Aorta (tissue), 5 donors: ENCODE results near the gene CCDC61. TPM values are rescaled to one million over a fixed set of nuclear protein-coding genes. Genes with fewer than 3 reads are reported as not detected.

Source experiments
- ATAC-seq: fragments of 200-7000 bp; cut with Tn5 transposase; one replicate; pipeline ENCODE4 v1.9.1; 2022; ENCODE audit warnings: moderate library complexity; ENCODE audit not compliant: low FRiP score
- DNase-seq, 2 donors: peaks; one replicate each; pipeline ENCODE4 v3.0.0-alpha.2; 2020
- H3K27ac ChIP-seq, 2 donors: one replicate each; pipeline ENCODE4 v1.5.1; 2013; ENCODE audit warnings: low read length in 2 of 2, mild to moderate bottlenecking in 2 of 2, moderate library complexity in 2 of 2, control low read depth in 1 of 2, inconsistent platforms in 1 of 2, low read depth in 1 of 2
- H3K27me3 ChIP-seq, 2 donors: one replicate each; pipeline ENCODE4 v1.6.1; 2013; ENCODE audit warnings: control low read depth in 1 of 2, low read length in 1 of 2, mild to moderate bottlenecking in 1 of 2, moderate library complexity in 1 of 2; ENCODE audit not compliant: insufficient read depth in 2 of 2, control insufficient read depth in 1 of 2
- H3K36me3 ChIP-seq, 2 donors: one replicate each; pipeline ENCODE4 v1.6.1; 2013; ENCODE audit warnings: control low read depth in 1 of 2, low read length in 1 of 2, mild to moderate bottlenecking in 1 of 2; ENCODE audit not compliant: insufficient read depth in 2 of 2, control insufficient read depth in 1 of 2
- H3K4me1 ChIP-seq, 2 donors: one replicate each; pipeline ENCODE4 v1.6.1; 2013; ENCODE audit warnings: low read length in 2 of 2, control low read depth in 1 of 2, mild to moderate bottlenecking in 1 of 2, moderate library complexity in 1 of 2; ENCODE audit not compliant: insufficient read depth in 2 of 2, control insufficient read depth in 1 of 2
- H3K4me3 ChIP-seq, 2 donors: one replicate each; pipeline ENCODE4 v1.5.1; 2013; ENCODE audit warnings: low read length in 2 of 2, control low read depth in 1 of 2, mild to moderate bottlenecking in 1 of 2
- H3K9me3 ChIP-seq: one replicate; pipeline ENCODE4 v1.6.1; 2013; ENCODE audit warnings: mild to moderate bottlenecking, low read length; ENCODE audit not compliant: control insufficient read depth
- WGBS, 2 donors: extraction: QIAGEN DNeasy Blood & Tissue Kit; methylation state at CpG; one replicate each; pipeline ENCODE4 v1.1.7; 2013; 5-methylcytosine and 5-hydroxymethylcytosine counted together
- intact Hi-C, 2 donors: fragments of 100-400 bp; cut with DNase I; formaldehyde crosslinking; loops; one replicate each; pipeline versions ENCODE4 v1.14.2 to v1.15.0; 2022
- polyA plus RNA-seq, 2 donors: library from polyadenylated mRNA; stranded (reverse); fragments of 200-250 nt; gene quantifications; one replicate each; pipeline ENCODE4 v1.2.3, GENCODE V29; 2013
- total RNA-seq, 2 donors: library from RNA; stranded (reverse); fragmentation: NEBNext Ultra II Directional; extraction: Animal tissue kit (Norgen Biotek cat#: 25700); gene quantifications; one replicate each; pipeline ENCODE4 v1.2.1, GENCODE V29; 2021
- donor health status: healthy with polysubstance abuse.
- donor health status: Bipolar disorder and iron deficiency.
- donor health status: DM: no; HTN: no; CAD: no.
- donor health status: DM: no; HTN: no; CAD: no.
- donor health status: DM: yes; HTN: yes; CAD: no.

CCDC61 gene
- total and polyA plus RNA-seq, 4 donors, result 0.50 to 24.0 (median 15.6) TPM

DNA sequence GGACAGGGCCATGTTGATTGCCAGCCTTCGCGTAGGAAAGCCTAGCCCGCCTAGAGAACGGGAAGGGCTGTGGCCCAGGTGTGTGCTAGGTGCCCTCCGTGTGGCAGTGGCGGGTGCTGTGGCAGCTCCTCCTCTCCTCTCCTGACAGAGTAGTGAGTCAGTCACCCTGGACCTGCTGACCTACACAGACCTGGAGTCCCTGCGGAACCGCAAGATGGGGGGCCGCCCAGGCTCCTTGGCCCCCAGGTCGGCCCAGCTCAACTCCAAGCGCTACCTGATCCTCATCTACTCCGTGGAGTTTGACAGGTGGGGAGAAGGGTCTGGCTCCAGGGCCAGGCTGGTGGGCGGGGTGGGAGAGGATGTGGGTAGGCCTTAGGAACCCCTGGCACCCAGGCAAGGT, 11.1 kb downstream of the CCDC61 start:
- intact Hi-C loops, result no loop called here
- WGBS, 2 donors, result 96 to 97% methylated on average over 13 of the region's 13 CpGs
- Histone ChIP-seq H3K36me3 (no peaks in the 10 kb centered on the region), H3K27me3 (no peaks in the 10 kb centered on the region), H3K4me3 (no peak overlapping the region), H3K4me1 (no peaks in the 10 kb centered on the region), H3K27ac (no peak overlapping the region), H3K9me3 (no peaks in the 10 kb centered on the region)
- no peak for ATAC-seq
- peak in 1 of 2 donors; percentile 19 for DNase-seq

DNA sequence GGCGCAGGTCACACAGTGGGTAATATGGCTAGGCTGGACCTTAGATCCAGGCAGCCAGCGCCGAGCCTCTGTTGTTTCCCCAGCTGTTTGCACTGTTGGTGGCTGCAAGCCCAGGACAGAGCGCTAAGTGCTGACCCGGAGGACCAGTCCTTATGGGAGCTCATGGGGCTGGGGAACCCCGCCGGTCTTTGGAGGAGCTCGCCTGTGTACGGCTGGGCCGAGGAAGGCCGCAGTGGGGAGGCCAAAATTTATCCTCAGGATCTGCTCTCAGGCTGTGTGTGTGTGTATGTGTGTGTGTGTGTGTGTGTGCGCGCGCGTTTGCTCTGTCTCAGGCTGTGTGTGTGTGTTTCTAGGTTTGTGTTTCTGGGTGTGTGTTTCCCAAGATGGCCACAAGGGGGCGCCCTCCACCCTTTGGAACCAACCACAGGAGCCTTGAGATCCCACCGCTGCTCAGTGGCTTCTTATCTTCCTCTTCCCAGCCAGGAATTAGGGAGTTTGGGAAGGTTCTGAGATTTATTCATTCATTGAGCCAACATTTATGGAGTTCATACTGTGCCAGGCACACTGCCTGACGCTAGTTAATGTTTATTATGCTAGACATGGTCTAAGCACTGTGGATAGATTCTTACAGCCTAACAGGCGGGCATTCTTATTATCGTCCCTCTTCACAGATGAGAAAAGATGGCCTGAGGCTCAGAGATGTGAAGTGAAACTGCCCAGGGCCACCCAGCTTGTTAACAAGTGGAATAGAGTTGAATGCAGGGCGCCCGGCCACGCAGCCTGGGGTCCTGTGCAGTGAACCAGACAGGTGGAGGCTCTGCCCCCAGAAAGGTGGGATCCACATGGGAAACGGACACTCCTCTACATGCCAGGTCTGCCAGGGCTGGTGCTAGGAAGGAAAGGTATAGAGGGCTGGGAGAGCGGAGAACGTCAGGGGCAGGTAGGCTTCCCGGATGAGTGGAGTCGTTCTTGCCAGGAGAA, 14.6 kb downstream of the CCDC61 start:
- H3K36me3 ChIP-seq, result no peaks in the 10 kb centered on the region
- peak; percentile 62 to 91 for DNase-seq
- no peaks in the 10 kb centered on the region for H3K9me3 ChIP-seq
- intact Hi-C loops, result no loop called here
- H3K4me1 ChIP-seq, result no peaks in the 10 kb centered on the region
- peak; percentile 71 for ATAC-seq
- no peaks in the 10 kb centered on the region for H3K27me3 ChIP-seq
- no peak overlapping the region for H3K4me3 ChIP-seq
- 51 to 61% methylated on average over 25 to 28 of the region's 28 CpGs for WGBS, 2 donors
- no peak overlapping the region for H3K27ac ChIP-seq

DNA sequence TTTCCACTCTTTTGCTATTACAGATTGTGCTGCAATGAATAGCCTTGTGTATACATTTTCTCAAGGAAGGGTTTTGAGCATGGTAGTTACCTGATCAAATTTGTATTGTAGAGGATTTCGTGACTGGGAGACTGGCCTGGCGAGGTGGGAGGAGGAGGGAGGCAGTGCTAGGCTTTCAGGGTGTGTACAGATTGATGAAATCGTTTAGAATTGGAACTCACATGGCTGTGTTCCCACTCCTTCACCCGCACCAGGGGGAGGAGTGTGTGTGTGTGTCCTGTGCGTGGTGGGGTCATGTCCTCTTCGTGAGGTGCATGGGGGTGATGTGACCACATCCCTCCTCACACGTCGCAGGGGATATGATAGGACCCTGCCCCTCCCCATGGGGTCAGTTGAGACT, 19.3 kb downstream of the CCDC61 start:
- DNase-seq (no peak), ATAC-seq (no peak)
- intact Hi-C loops, result no loop called here
- Histone ChIP-seq H3K9me3 (no peaks in the 10 kb centered on the region), H3K27me3 (no peaks in the 10 kb centered on the region), H3K36me3 (no peaks in the 10 kb centered on the region), H3K4me3 (no peak overlapping the region), H3K4me1 (no peaks in the 10 kb centered on the region), H3K27ac (no peak overlapping the region)
- 57% methylated on average over 8 of the region's 8 CpGs for WGBS, 2 donors

DNA sequence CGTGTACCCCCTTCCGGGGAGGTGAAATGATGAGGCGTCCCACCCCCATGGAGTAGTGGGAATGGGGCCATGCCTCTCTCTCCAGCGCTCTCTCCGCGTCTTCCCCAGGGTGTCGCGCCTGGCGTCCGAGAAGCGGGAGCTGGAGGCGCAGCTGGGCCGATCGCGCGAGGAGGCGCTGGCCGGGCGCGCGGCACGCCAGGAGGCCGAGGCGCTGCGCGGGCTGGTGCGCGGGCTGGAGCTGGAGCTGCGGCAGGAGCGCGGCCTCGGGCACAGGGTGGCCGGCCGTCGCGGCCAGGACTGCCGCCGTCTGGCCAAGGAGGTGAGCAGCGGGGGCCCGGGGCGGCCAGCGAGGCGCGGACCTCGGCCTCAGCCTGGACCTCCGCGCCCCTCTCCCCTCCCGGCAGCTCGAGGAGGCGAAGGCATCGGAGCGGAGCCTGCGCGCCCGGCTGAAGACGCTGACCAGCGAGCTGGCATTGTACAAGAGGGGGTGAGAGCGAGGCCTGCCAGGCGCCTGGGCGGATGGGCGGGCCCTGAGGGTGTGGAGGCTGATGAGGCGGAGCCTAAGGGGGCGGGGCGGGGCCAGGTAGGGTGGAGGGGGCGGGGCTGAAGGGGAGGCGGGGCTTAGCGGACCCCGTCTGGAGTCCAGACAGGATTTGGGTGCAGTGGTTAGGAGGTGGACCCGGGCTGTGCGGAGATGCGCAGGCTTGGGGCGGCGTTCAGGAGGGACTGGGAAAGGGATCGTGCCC, 19.8 kb downstream of the CCDC61 start:
- ATAC-seq, result peak; percentile 71
- no peaks in the 10 kb centered on the region for H3K27me3 ChIP-seq

DNA sequence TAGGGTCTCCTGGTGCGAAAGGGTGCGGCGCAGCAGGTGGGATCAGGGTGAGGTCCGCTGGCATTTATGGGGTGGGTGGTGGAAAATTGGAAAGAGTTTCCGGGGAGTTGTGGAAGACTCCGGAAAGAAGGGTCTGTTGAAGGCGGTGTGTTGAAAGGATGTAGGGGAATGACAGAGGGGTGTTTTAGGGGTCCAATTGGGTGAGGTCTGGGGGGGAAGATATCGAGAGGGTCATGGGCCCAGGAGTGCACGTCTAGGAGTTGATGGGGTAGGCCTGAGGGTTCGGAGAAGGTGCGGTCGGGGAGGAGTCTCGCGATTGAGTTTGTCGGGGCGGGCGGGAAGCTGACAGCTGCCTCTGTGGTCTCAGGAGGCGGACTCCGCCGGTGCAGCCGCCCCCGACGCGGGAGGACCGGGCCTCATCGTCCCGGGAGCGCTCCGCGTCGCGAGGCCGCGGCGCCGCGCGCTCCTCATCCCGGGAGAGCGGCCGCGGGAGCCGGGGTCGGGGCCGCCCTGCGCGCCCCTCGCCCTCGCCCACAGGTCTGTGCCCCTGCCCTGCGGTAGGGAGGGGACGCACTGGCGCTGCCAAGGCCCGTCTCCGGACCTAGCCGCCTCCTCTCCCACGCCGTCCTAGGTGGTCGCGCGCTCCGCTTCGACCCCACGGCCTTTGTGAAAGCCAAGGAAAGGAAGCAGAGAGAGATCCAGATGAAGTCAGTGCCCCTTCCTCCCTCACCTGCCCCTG, 20.6 kb downstream of the CCDC61 start:
- DNase-seq (peak in 1 of 2 donors; percentile 44), ATAC-seq (peak; percentile 34)
- 2 to 6% methylated on average over 29 to 63 of the region's 63 CpGs for WGBS, 2 donors
- no peaks in the 10 kb centered on the region for H3K4me1 ChIP-seq
- H3K27ac ChIP-seq, result no peak overlapping the region
- intact Hi-C loops, result no loop called here
- H3K27me3 ChIP-seq, result no peaks in the 10 kb centered on the region
- H3K9me3 ChIP-seq, result no peaks in the 10 kb centered on the region
- no peaks in the 10 kb centered on the region for H3K36me3 ChIP-seq
- H3K4me3 ChIP-seq, result peak overlapping the region; percentile 41 to 69

More for the DNA sequence above, 19.8 kb downstream of the CCDC61 start:
- intact Hi-C loops, result no loop called here
- no peak overlapping the region for H3K27ac ChIP-seq
- H3K36me3 ChIP-seq, result no peaks in the 10 kb centered on the region
- H3K4me3 ChIP-seq, result no peak overlapping the region
- peak; percentile 60 to 88 for DNase-seq
- 4 to 5% methylated on average over 53 to 74 of the region's 74 CpGs for WGBS, 2 donors
- no peaks in the 10 kb centered on the region for H3K9me3 ChIP-seq
- no peaks in the 10 kb centered on the region for H3K4me1 ChIP-seq

DNA sequence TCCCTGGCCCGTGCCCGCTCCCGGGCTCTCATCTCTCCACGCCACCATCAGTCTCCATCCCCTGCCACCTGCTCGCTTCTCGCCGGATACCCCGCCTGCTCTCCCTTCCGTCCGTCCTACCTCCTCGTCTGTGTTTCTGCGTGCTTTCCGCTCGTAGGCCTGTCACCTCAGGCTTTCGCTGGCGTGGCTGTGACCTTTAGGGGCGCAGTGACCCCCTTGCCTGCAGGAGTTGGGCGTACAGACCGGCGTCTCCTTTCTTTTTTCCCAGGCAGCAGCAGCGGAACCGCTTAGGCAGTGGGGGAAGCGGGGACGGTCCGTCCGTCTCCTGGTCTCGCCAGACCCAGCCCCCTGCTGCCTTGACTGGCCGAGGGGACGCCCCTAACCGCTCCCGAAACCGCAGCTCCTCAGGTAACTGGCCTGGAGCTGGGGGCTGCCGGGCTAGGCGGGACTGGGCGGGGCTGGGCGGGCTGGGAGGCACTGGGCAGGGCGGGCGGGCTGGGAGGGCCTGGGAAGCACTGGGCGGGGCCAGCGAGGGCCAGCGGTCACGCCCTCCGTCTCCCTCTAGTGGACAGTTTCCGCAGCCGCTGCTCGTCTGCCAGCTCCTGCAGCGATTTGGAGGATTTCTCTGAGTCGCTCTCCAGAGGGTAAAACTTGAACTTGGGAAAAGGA, 21.3 kb downstream of the CCDC61 start:
- H3K4me3 ChIP-seq, result peak overlapping the region; percentile 41 to 69
- no peaks in the 10 kb centered on the region for H3K36me3 ChIP-seq
- ATAC-seq, result peak; percentile 85
- H3K4me1 ChIP-seq, result no peaks in the 10 kb centered on the region
- no peaks in the 10 kb centered on the region for H3K9me3 ChIP-seq
- WGBS, 2 donors, result 0% methylated on average over 39 to 48 of the region's 48 CpGs
- peak; percentile 85 to 94 for DNase-seq
- H3K27me3 ChIP-seq, result no peaks in the 10 kb centered on the region
- intact Hi-C loops, result no loop called here
- H3K27ac ChIP-seq, result no peak overlapping the region

DNA sequence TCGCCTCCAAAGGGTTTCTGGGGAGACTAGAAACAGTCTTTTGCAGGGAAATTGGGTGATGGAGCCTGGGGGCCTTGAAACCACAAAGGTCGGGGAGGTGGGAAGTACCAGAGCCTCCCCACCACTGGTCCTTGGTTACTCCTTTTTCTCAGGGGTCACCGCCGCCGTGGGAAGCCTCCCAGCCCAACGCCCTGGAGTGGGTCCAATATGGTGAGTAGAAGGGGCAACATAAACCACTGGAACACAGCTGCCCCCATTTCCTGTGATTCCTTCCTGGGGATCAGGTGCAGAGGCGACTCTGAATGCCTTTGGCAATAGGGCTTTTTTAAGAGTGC, 21.8 kb downstream of the CCDC61 start:
- 48 to 58% methylated on average over 7 of the region's 7 CpGs for WGBS, 2 donors
- ATAC-seq, result no peak
- intact Hi-C loops, result no loop called here

More for the DNA sequence above, 21.8 kb downstream of the CCDC61 start:
- Histone ChIP-seq H3K36me3 (no peaks in the 10 kb centered on the region), H3K4me3 (no peak overlapping the region), H3K9me3 (no peaks in the 10 kb centered on the region), H3K27me3 (no peaks in the 10 kb centered on the region), H3K27ac (no peak overlapping the region), H3K4me1 (no peaks in the 10 kb centered on the region)
- peak in 1 of 2 donors; percentile 47 for DNase-seq
